HG03378 (cell line): Measurements from ENCODE around the gene THSD7A.
"Not testable (repeated sequence)": the region's sequence is repeated elsewhere in the genome, so short reads cannot be mapped to it uniquely, and the experiment has no call there.

Experiments
- ATAC-seq: cut with Tn5 transposase; IDR thresholded peaks from one replicate; pipeline ENCODE4 v1.9.1; 2021; ENCODE audit warnings: mild to moderate bottlenecking, moderate library complexity; ENCODE audit not compliant: unreplicated experiment

THSD7A gene

DNA sequence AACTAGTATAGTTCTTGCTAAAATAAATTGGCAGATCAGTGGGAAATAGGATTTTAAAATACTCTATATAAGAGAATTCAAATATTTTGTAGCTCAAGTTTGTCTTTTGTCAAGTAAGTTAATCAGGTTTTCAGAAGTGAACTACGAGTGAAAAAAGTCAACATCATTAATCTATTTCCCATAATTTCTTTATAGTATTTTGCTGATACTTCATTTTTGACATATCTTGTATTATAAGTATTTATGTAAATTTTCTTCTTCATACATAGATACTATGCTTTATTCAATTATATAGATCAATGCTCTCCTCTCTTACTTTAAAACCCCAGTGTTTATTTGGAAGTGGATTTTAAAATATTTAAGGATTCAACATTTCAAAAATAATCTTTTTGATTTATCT is 360.7 kb downstream of the THSD7A start:
- ATAC-seq: no peak

DNA sequence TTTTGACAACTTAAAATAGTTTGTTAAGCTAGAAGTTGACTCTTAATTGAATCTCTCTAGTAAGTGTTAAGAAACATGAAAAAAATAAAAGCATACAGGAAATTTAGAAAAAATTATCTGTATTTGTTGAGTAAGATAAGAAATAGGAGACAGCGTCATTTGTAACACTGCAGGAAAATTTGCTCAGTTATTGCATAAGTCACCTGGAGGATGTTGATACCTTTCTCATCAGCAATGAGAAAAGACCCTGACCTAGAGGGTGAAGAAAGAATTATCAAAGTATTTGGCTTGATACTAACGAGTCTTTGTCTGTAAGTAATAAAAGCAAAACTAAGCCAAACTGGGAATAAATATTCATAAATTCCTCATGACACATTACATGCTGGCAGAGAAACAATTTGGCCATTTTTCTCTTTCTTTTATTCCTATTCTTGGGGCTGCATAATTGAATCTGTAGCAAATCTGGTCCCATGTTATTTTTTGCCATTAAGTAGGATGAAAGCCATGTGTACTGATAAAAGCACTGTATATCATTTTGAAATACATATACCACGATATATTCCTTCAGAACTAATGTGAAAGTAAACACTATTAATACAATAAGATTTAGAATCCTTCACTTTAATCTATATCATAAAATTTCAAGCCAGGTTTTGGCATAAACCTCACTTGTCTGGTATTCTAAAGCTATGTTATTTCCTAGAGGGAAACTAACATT is 362.8 kb downstream of the THSD7A start:
- no peak for ATAC-seq

DNA sequence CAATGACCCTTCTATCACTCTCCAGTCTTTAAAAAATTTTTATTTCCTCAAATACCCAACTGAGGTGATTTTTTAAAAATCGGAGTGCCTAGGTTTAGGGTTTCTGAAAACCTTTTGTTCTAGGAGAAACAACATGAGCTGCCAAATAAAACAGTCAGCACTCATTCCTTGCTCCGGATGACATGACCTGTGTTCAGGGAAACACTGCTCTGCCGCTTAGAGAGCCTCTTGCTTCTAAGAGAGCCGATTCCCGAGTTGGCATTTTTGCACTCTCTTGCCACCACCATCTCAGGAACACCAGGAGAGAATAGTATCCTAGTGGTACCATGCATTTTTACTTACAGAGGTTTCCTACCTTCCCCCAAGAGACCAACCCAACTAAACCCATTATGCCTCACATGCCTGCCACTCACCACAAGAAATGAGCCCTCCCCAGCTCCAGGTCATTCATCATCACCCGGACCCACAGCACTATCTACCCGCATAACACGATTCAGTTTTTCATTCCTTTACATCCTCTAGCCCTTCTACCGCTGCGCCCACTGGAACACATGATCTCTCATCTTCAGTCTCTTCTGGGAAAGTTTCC is 365.4 kb downstream of the THSD7A start:
- no peak for ATAC-seq

DNA sequence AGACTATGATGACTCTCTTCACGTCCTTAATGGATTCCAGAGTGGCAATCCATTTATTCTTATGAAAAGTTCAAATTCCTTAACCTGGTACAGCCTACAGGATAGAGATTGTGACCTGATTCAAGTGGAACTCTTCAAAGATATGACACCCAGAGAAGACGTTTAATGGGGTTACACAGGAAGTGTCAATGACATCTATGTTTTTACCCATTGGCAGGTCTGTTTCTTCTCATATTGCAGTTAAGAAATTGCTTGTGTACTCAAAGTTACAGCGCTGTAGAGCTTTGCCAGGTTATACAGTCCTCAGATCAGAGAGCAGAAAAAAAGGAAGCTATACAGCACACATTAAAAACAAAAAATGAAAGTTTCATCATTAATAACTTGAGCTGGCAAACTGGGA is 367.4 kb downstream of the THSD7A start:
- ATAC-seq: no peak

DNA sequence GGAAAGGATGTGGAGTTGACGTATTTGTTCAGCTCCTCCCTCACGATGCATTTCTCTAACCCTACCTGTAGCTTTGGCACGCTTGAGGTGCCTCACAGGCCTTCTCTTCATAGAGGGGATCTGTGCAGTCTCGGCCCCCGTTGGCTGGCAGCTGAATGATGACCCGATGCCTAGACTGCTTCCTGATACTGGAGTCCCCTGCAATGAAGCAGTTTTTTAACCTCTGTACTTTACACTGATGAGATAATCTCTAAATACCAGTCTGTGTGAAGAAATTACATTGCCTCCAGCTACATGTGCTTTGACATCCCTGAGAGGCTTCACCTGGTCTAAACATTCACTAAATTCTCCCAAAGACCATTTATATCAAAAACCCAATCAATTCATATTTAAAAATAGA is 370.1 kb downstream of the THSD7A start:
- no peak for ATAC-seq

DNA sequence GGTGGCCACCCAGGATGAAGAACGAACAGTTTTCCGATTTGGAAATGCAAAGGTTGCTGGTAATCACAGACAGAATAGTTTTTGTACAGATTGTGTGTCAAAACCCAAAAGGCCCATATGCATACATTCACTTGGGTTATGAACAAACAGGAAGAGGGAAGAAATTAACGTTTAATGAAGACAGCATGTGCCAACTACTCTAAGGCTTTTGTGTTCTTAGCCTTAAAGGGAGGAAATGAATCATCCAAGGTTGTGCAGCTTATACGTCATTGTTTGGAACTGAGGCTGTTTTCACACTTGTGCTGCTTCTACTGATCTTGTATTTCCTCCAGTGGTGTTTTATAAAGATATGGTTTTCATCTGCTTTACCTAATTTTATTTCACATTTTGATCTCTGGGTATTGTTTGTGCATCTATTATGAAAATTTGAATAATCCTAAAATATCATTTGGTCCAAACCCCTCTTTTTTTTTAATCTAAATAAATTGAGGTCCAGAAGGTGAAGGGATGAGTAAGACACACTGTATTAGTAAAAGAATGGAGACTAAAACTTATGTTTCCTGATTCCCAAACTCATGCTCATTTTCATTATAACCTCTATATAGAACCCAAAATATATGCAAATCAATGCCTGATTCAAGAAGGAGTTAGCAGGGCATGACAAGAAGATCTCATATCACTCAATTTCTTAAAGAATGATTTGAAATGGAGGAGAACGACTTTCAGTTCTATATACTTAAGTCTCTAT is 373.1 kb downstream of the THSD7A start:
- no peak for ATAC-seq

DNA sequence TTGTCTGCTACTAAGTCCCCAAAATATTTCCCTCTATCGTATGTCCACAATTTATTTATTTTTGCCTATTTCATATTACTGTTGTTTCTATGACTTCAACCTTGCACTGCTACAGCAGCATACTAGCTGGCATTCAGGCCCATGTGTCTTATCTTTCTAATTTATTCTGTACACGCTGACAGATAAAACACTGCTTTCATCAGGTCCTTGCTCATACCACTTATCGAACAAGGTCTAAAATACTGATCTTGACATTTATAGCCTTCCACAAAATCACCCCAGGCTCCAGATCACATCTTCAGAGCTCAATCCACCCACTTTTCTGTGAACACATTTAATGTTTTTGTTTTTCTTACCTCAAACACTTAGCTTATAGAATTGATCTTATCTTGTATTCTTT is 374.6 kb downstream of the THSD7A start:
- ATAC-seq: no peak

DNA sequence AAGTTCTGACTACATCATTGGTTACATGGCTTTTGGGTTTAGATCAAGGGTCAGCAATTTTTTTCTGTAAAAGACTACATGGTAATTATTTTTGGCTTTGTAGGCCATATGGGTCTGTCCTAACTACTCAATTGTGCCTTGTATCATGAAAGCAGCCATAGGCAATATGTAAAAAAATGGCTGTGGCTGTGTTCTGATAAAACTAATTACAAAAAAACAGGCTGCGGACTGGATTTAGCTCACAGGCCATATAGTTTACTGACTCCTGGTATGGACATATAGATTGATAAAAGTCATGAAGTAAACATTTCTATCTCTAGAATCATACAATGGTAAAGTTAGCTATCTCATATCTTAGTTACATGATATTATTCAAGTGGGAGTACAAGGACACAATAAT is 375.4 kb downstream of the THSD7A start:
- ATAC-seq: no peak

DNA sequence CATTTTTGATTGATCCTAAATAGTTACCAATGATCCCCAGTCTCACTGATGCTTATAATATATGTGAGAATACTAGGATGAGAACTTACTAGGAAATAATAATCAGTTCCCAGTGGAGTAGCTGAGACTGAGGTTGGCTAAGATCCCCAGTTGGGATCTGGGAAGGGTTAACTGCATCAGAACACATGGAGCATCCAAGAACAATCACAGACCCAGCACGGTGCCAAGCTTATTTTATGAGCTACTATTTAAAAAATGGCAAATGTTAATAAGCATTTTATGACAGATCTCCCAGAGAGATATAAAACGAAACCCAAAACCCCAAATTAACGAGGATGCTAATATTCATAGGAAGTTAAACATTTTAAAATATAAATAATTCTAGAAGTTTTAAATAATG is 379.5 kb downstream of the THSD7A start:
- no peak for ATAC-seq

DNA sequence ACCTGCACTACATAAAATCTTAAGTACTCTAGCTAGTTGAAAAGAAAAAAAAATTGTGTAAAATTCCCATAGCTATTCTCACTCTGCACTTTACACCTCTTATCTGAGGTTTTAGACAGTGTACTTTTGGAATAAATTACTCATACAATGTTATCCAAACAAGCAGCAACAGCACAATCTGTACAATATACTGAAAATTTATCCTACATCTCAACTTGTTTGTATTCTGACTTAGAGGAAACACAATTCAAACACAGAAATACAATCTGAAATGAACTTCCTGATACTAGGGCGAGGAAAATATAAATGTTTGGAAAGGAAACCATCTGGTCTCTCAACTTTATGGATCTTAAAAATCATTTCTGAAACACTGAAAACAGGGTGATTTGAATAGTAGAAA is 381.7 kb downstream of the THSD7A start:
- no peak for ATAC-seq

DNA sequence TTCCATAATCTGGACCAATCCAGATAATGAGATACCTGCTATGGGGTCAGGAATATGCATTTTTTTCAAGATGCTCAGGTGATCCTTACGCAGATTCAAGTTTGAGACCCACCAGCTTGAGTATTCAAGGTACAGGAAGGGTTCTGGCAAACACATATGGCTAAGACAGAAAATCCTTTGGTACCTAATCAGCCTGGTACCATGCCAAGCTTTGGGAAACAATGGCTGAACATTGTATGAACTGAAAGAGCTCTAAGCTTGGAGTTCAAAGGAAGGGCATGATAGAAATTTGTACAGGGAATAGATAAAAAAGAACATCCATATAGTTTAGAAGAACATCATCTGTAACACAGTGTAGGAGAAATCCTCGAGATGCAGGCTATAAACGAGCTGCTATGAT is 382.7 kb downstream of the THSD7A start:
- no peak for ATAC-seq

DNA sequence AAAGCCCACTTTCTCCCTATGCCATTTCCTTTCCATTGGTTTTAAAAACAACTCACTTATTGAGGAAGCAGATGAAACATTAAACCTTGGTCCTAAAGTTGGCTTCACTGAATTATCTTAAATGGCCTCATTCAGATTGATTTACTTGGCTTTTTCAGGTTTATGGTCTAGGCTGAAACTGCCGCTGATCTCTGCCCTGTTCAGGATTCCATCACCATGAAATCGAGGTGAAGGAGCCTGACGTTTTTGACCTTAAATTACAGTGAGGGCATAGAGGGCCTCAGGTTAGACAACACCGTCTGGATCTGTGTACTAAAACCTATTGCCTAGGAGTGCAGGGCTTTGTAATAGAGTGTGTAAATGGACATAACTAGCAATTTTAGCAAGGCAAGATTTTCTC is 383.7 kb downstream of the THSD7A start:
- ATAC-seq: no peak

DNA sequence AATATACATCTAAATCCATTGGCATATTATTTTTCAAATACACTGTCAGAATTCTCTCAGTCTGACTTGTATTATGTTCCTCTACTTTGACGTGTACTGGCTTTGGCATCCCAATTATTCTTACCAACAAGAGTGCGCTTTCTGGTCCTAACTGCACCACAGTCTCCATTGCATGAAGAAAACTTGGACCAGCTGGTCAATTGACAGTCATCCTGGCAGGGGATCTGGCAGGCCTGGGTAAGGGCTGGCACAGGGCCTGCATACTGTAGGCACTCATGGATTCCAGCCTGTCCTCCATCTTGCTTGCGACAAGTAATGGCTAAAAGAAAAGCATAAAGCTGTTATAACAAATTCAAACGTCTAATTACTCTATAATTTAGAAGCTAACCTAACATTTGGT is 384.9 kb downstream of the THSD7A start:
- no peak for ATAC-seq

DNA sequence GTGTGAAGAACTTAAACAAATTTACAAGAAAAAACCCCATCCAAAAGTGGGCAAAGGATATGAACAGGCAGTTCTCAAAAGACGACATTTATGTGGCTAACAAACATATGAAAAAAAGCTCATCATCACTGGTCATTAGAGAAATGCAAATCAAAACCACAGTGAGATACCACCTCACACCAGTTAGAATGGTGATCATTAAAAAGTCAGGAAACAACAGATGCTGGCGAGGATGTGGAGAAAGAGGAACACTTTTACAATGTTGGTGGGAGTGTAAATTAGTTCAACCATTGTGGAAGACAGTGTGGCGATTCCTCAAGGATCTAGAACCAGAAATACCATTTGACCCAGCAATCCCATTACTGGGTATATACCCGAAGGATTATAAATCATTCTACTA is 388.1 kb downstream of the THSD7A start:
- ATAC-seq: not testable (repeated sequence)

DNA sequence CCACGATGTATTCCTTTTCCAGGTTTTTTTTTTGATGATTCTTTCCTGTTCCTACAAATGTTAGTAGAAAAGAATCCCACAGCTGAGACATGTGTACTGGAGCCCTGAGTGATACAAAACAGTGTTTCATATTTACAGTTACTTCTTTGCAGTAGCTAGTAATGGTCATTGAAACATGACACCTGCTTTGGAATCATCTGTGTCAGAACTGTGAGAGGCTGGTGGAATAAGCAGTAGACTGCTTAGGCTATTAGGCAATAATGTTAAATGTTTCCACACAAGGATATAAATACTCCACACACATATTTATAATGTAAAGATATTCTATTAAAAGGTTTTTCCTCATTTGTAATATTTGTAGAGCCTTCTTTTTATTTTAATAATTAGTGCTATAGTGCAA is 394.0 kb downstream of the THSD7A start:
- ATAC-seq: no peak

DNA sequence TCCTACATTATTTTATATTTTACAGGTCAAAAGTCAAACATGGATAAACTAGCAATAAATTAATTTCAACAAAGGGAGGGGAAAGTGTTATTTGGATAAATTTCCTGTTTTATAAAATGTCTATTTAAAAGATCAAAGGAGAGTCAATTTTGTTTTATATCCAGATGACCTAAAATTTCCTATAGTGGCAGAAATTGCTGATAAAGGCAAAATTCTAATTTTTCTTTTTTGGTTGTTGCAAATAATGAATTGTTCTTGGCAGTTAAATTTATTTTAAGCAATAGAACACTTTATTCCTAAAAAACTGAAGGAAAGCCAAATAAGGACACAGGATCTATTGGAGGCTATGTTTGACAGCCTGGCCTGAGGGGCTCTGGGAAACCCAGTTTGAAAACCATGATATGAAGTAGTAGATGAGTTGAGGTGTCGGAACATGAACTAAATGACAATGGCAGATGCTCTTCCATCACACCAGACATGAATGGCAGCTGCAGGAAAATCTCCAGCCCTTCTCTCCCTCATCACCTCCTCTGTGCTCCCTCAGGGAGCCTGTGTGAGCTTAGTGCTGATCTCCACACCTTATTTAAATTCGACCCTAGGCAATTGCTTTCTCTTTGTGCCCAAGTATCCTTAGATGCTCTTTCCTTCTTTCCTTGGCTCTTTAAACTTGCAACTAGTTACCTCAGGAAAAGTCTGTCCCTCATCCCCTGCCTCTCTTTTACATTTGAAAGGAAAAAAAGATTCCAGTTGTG is 395.0 kb downstream of the THSD7A start:
- no peak for ATAC-seq

DNA sequence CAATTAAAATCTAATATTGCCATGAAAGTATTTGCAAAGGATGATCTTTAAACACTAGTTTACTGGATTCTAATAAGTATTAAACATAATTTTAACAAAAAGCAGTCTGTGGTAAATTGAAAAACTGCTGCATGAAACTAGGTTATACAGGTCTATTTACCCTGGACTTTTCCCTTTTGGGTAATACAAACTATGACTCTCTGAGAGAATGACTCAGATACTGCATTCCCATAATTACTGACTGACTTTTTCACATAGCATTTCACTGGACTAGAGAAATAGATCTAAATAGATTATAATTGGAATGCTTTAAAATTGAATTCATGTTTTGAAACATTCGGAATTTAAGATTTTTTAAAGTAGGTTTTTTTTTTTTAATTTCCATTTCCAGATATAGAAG is 395.7 kb downstream of the THSD7A start:
- ATAC-seq: no peak

DNA sequence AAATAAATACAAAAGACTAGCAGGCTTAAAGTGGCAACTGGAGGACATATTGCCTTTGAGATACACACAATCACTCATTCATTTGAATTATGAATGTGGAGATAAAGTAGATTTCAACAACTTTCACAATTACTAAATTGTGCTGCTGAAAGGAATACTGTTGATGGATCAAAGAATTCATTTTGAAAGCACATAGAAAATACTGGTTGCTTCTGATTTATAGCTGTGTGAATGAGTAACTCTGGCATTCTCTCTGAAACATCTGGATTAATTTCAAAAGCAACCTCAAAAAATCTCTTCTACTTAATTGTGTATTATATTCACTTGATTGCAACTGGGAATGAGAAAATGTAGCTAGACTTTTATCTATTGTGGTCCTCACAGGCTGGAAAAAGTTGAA is 397.6 kb downstream of the THSD7A start:
- ATAC-seq: no peak

DNA sequence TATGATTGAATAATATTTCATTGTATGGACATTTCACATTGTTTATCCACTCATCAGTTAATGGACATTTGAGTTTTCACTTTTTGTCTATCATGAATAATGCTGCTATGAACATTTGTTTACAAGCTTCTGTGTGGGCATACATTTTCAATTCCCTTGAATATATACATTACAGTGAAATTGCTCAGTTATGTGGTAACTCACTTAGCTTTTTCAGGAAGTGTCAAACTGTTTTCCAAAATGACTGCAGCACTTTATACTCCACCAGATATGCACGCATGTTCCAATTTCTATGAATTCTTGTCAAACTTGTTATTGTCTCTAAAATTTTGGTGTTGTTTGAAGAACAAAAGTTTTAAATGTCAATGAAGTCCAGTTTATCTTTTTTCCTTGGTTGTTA is 401.2 kb downstream of the THSD7A start:
- ATAC-seq: no peak

DNA sequence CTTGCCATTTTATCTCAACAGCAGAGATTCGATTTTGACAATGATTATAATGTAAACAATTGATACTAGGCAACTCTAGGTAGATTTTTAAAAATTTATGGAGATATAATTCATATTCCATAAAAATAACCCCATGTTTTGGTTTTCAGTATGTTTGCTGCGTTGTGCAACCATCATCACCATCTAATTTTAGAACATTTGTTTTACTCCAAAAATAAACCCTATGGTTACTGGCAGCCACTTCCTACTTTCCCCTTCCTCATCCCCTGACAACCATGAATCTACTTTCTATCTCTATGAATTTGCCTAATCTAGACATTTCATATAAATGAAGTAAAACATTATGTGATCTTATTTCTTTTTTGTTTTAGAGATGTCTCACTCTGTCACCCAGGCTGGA is 401.9 kb downstream of the THSD7A start:
- ATAC-seq: no peak

DNA sequence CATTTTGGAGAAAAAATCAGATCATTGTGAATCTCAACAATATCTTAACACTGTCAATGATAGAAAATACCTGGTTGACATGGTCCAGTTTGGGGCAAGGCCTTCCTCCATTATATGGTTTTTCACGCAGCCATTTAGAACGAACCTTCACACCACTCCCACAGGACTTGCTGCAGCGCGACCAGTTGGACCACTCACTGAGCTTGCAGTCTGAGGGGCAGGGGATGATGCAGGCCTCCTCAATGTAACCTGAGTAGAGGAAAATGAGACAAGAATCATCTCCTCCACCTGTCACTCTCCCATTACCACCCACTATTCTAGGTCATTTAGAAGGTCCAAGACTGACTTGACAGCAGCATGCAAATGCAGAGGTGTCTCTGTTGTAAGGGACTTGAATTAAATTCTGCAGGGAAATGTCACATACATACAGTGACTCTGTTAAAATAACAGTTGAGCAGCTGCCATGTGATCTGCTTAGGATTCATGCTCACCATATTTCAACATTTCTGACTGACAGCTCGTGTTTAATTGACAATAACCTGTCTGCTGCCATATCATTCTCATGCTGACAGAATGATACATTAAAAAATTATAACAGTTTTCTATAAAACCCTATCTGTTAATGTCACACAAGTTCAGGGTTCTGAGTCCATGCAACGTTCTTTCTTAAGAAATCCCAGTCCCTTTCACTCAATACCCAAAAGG is 403.0 kb downstream of the THSD7A start:
- no peak for ATAC-seq
